ENCODE results near the gene C5. TPM values are rescaled to one million over a fixed set of nuclear protein-coding genes. Genes with fewer than 3 reads are reported as not detected.
"Not testable (repeated sequence)": the region's sequence is repeated elsewhere in the genome, so short reads cannot be mapped to it uniquely, and the experiment has no call there.

The C5 gene
- 2.3 and 3.9 TPM in 2 replicates for total RNA-seq

DNA sequence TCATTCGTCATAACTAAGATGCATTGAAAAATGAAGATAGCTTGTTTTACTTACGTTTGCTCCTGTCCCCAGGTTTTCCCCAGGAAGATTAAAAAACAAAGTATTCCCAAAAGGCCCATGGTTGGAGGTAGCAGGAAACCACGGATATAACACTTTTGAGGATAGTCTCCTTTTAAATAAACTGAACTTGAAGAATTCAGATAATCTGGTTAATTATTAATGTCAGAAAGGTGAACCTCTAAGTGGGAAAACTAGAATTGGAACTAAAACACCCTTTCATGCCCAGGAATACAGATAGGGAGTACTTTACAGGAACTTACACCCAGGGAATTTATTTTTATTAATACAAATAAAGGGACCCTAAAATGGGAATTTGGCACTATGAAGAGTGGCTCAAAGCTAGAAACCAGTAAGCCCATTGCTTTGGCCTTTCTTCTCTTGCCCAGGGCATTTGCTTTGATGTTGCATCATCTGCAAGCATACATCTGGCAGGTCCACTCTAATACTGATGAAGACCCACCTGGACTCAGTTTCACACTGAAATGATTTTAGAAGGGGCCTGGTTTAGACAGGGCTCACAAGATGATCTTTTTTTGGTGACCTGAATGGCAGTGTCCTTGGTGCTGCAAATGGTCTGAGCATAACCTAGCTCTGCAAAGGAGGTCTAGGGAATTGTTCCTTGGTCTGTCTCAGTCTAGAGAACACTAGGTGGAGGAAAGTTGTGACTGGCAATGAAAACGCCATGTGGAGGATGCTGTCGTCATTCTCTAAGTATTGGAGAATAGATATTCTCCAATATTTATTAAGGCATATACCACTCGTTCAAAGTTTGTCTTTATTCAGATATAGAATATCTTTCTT, at the start of gene C5:
TSS of gene C5 (minus strand) at position 148 of the 861 bp plus-strand sequence. CDS start at position 119, 29 bp downstream.
- TF ChIP-seq, protein P1, sequence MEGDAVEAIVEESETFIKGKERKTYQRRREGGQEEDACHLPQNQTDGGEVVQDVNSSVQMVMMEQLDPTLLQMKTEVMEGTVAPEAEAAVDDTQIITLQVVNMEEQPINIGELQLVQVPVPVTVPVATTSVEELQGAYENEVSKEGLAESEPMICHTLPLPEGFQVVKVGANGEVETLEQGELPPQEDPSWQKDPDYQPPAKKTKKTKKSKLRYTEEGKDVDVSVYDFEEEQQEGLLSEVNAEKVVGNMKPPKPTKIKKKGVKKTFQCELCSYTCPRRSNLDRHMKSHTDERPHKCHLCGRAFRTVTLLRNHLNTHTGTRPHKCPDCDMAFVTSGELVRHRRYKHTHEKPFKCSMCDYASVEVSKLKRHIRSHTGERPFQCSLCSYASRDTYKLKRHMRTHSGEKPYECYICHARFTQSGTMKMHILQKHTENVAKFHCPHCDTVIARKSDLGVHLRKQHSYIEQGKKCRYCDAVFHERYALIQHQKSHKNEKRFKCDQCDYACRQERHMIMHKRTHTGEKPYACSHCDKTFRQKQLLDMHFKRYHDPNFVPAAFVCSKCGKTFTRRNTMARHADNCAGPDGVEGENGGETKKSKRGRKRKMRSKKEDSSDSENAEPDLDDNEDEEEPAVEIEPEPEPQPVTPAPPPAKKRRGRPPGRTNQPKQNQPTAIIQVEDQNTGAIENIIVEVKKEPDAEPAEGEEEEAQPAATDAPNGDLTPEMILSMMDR (IDR thresholded peaks at IDR 0.05; ENCODE audit: insufficient read depth, low read depth, low read length): no peak
- DNase-seq (ENCODE audit: low read depth): no peak

DNA sequence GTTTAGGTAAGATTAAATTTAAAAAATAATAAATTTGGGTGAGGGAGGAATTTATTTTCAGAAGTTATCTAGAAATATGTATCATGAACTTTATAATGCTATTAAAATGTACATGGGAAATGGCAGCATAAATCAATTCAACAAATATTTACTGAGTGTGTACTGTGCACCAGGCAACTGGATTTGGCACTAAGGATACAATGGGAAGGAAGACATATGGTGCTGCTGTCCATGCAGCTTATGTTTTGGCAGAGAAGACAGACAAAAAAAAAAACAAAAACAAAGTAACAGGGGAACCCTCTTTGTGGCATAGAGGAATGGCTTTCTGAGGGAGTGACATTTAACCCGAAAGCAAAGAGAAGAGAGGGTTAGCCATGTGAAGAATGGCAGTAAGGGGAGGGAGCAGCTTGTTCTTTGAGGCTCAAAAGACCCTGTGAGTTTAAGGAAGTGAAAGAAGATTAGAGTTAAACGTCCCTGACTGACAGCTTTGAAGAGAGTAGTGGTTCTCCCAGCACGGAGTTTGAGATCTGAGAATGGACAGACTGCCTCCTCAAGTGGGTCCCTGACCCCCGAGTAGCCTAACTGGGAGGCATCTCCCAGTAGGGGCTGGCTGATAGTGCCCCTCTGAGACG, 48.6 kb upstream of the C5 start:
- DNase-seq (ENCODE audit: low read depth): no peak
- no peak overlapping the region for H3K4me3 ChIP-seq (ENCODE audit: low read depth, low read length)
- TF ChIP-seq, protein P1 (IDR thresholded peaks at IDR 0.05; ENCODE audit: insufficient read depth, low read depth, low read length): no peak

More for the DNA sequence above, at the start of gene C5:
- no peak within 1 kb of the TSS for H3K4me3 ChIP-seq (ENCODE audit: low read depth, low read length)

DNA sequence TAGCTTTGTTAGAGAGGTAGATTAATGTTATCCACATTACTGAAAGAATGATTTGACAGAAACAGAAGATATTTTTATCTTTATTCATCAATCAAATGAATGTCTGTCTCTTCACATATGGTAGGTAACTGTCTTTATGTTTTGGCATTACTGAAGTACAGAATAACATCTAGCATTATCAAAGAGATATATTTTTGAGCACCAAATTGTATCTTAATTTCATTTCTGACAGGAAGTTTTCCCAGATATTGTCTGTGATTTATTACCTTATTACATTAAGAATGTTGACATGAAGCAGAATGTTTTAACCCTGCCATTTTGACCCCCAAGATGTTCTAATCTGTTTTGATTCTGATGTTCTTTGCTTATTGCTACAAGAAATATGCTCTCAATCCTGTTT, 45.0 kb upstream of the C5 start:
- TF ChIP-seq, protein P1 (IDR thresholded peaks at IDR 0.05; ENCODE audit: insufficient read depth, low read depth, low read length): no peak
- no peak overlapping the region for H3K4me3 ChIP-seq (ENCODE audit: low read depth, low read length)
- DNase-seq (ENCODE audit: low read depth): no peak

DNA sequence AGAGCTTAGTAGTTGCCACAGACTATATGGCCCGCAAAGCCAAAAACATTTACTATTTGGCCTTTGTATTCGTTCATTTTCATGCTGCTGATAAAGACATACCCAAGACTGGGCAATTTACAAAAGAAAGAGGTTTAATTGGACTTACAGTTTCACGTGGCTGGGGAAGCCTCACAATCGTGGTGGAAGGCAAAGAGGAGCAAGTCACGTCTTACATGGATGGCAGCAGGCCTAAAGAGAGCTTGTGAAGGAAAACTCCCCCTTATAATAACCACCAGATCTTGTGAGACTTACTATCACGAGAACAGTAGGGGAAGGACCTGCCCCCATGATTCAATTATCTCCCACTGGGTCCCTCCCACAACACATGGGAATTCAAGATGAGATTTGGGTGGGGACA, 40.7 kb upstream of the C5 start:
- H3K4me3 ChIP-seq (ENCODE audit: low read depth, low read length); DNase-seq (ENCODE audit: low read depth): not testable (repeated sequence)

DNA sequence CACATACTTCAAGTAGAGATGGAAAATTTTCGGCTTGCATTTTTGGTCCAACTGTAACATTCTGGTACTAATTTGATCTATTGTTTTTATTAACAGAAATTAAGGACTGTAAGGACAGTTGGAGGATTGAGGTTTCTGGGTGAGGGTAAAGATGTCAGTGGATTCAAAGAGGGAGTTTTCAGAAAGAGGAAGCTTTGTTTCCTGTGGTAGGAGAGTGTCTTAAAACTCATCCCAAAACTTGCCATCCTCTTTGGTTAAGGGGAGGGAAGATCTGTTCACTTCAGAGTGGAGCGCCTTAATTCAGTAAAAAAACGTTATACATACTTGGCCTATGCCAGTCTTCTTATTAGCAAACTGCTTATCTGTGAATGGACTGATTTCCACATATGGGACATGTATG, 38.5 kb upstream of the C5 start:
- DNase-seq (ENCODE audit: low read depth): no peak
- H3K4me3 ChIP-seq (ENCODE audit: low read depth, low read length): no peak overlapping the region
- TF ChIP-seq, protein P1 (IDR thresholded peaks at IDR 0.05; ENCODE audit: insufficient read depth, low read depth, low read length): no peak

DNA sequence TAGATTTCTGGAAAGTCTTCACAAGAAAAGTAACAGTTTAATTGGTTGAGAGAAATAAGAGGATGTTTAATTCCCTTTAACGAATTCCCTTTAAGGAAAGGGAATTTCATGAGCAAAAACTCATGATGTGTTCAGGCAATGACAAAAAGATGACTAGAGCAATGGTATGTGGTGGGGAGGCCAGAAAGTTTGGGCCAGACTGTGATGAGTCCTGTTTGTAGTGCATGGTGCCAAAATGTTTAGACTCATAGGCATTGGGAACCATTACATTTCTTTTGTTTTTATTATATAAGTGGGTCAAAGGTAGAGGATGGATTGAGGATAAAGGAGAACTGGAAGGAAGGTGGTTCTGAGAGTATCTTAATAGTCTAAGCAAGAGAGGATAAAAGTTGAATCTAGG, 35.6 kb upstream of the C5 start:
- DNase-seq (ENCODE audit: low read depth): no peak
- TF ChIP-seq, protein P1 (IDR thresholded peaks at IDR 0.05; ENCODE audit: insufficient read depth, low read depth, low read length): no peak
- H3K4me3 ChIP-seq (ENCODE audit: low read depth, low read length): no peak overlapping the region

DNA sequence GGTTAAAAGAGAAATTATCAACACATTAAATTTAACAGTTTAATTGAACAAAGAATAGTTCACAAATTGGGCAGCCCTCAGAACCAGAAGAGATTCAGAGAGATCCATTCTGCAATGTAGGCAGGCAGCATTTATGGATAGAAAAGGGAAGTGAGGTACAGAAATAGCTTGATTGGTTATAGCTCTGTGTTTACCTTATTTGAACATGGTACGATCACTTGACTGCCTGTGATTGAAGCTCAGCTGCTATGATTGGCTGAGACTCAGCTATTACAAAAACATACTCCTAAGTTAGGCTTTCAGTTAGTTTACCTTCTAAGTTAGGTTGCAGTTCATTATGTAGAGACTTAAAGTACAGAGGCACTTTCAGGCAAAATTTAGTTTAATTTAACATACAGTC, 32.0 kb upstream of the C5 start:
- TF ChIP-seq, protein P1 (IDR thresholded peaks at IDR 0.05; ENCODE audit: insufficient read depth, low read depth, low read length): no peak
- no peak for DNase-seq (ENCODE audit: low read depth)
- no peak overlapping the region for H3K4me3 ChIP-seq (ENCODE audit: low read depth, low read length)
